MM.1S (cell line): Measurements from ENCODE around the gene LRRC25.

Experiments
- DNase-seq: peaks from one replicate; pipeline ENCODE4 v3.0.0-alpha.2; 2015
- H2AFZ ChIP-seq: fragments of 300-600 bp; sonication (generic); 2 replicates; pipeline ENCODE4 v1.6.0; 2016; ENCODE audit warnings: antibody characterized with exemption, low read length
- H3F3A ChIP-seq: fragments of 300-600 bp; sonication (generic); 2 replicates; pipeline ENCODE4 v1.6.1; 2016; ENCODE audit warnings: mild to moderate bottlenecking, antibody characterized with exemption, low read length, moderate library complexity, mixed read lengths; ENCODE audit not compliant: insufficient read depth
- H3K27ac ChIP-seq: fragments of 300-600 bp; sonication (generic); 2 replicates; pipeline ENCODE4 v1.5.1; 2016; ENCODE audit warnings: mild to moderate bottlenecking, low read length
- H3K27me3 ChIP-seq: fragments of 300-600 bp; sonication (generic); replicated peaks from 2 replicates; pipeline ENCODE4 v1.6.0; 2016; ENCODE audit warnings: low read length; ENCODE audit not compliant: insufficient read depth
- H3K36me3 ChIP-seq: fragments of 300-600 bp; sonication (generic); replicated peaks from 2 replicates; pipeline ENCODE4 v1.6.1; 2016; ENCODE audit warnings: mild to moderate bottlenecking, low read length, mixed read lengths; ENCODE audit not compliant: insufficient read depth
- H3K4me1 ChIP-seq: fragments of 300-600 bp; sonication (generic); 2 replicates; pipeline ENCODE4 v1.6.1; 2016; ENCODE audit warnings: low read length, mixed read lengths
- H3K4me2 ChIP-seq: fragments of 300-600 bp; sonication (generic); 2 replicates; pipeline ENCODE4 v1.6.0; 2016; ENCODE audit warnings: low read depth, low read length
- H3K4me3 ChIP-seq: fragments of 300-600 bp; sonication (generic); 2 replicates; pipeline ENCODE4 v1.5.1; 2016; ENCODE audit warnings: low read length, mixed read lengths
- H3K79me2 ChIP-seq: fragments of 300-600 bp; sonication (generic); 2 replicates; pipeline ENCODE4 v1.6.1; 2016; ENCODE audit warnings: mixed run types, low read length, mixed read lengths
- H3K9ac ChIP-seq: fragments of 300-600 bp; sonication (generic); 2 replicates; pipeline ENCODE4 v1.6.1; 2016; ENCODE audit warnings: low read length, mixed read lengths
- H3K9me2 ChIP-seq: fragments of 300-600 bp; sonication (generic); replicated peaks from 2 replicates; pipeline ENCODE4 v1.6.1; 2016; ENCODE audit warnings: mild to moderate bottlenecking, low read length, mixed read lengths; ENCODE audit not compliant: insufficient read depth
- H3K9me3 ChIP-seq: fragments of 300-600 bp; sonication (generic); replicated peaks from 2 replicates; pipeline ENCODE4 v1.6.1; 2016; ENCODE audit warnings: mild to moderate bottlenecking, low read length, mixed read lengths; ENCODE audit not compliant: insufficient read depth
- H4K20me1 ChIP-seq: fragments of 300-600 bp; sonication (generic); 2 replicates; pipeline ENCODE4 v1.6.1; 2016; ENCODE audit warnings: mild to moderate bottlenecking, low read length, moderate library complexity, mixed read lengths; ENCODE audit not compliant: insufficient read depth
- CTCF ChIP-seq: fragments of 300-600 bp; sonication (generic); IDR thresholded peaks from 2 replicates; pipeline ENCODE4 v1.5.1; 2016; ENCODE audit warnings: antibody characterized with exemption, low read length, mixed read lengths
- EZH2 ChIP-seq: fragments of 300-600 bp; sonication (generic); optimal IDR thresholded peaks from 2 replicates; pipeline ENCODE3; 2017; ENCODE audit warnings: low read depth, mild to moderate bottlenecking, antibody characterized with exemption, low read length, mixed read lengths
- EZH2phosphoT487 ChIP-seq: fragments of 300-600 bp; sonication (generic); IDR thresholded peaks from 2 replicates; pipeline ENCODE4 v1.6.1; 2018; ENCODE audit warnings: antibody characterized with exemption, low read length

Gene LRRC25

GRCh38 chr19:18388100-18388959 is 9.1 kb downstream of the LRRC25 start:
- Histone ChIP-seq H3K9ac (no peak overlapping the region), H3K4me2 (peak overlapping the region; percentile 77), H4K20me1 (no peaks in the 10 kb centered on the region), H3K9me2 (no peaks in the 10 kb centered on the region), H3K27me3 (peaks cover 83% of the 10 kb centered on the region), H3K36me3 (no peaks in the 10 kb centered on the region), H3K4me3 (peak overlapping the region; percentile 30), H3K79me2 (no peaks in the 10 kb centered on the region), H3K4me1 (0 out of 2 replicates have a peak, but pooled peaks cover 4% of the 10 kb centered on the region), H3K9me3 (no peaks in the 10 kb centered on the region), H3F3A (no peaks in the 10 kb centered on the region), H2AFZ (peak overlapping the region; percentile 45; the same call in 1 of the 2 replicates), H3K27ac (no peak overlapping the region)
- TF ChIP-seq EZH2phosphoT487 (no peak), CTCF (peak; percentile 98), EZH2 (no peak)
- DNase-seq: peak; percentile 76

- Histone ChIP-seq H3K4me3 (no peak overlapping the region), H3K9ac (no peak overlapping the region)
Observed at GRCh38 chr19:18386543-18387271, 10.7 kb downstream of the LRRC25 start.

More at GRCh38 chr19:18386543-18387271, 10.7 kb downstream of the LRRC25 start:
- Histone ChIP-seq H4K20me1 (no peaks in the 10 kb centered on the region), H3K9me3 (no peaks in the 10 kb centered on the region), H3K4me1 (0 out of 2 replicates have a peak, but pooled peaks cover 4% of the 10 kb centered on the region), H3K9me2 (no peaks in the 10 kb centered on the region), H3K27ac (no peak overlapping the region), H3F3A (no peaks in the 10 kb centered on the region), H2AFZ (no peak overlapping the region), H3K36me3 (no peaks in the 10 kb centered on the region), H3K4me2 (no peak overlapping the region), H3K27me3 (peaks cover 73% of the 10 kb centered on the region), H3K79me2 (no peaks in the 10 kb centered on the region)
- no peak for DNase-seq
- TF ChIP-seq EZH2phosphoT487 (no peak), CTCF (no peak), EZH2 (no peak)
